ENCODE data around the gene DIO2.

Gene DIO2

GRCh38 chr14:80211153-80212022, at the start of gene DIO2:
TSS of gene DIO2 (minus strand) at chr14:80211504. CDS start at chr14:80211472, 32 bp downstream.
- peak; percentile 17 for DNase-seq

GRCh38 chr14:80260645-80261044, 49.3 kb upstream of the DIO2 start:
- DNase-seq: peak; percentile 16

DNA sequence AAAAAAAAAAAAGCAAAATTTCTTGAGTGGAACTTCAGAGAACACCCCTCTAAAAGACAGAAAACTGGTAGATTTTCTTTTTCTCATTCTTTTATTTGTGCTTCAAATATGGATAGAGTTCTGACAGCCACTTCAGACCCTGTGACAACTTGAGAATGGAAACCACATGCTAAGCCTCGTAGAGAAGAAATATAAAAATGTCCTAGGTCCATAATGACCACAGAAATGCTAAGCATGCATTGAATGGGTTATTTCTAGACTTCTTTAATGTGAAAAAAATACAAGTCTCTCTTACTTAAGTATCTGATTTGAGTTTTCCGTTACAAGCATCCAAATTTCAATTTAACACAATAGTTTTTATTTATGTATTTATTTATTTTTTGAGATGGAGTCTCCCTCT, 28.3 kb upstream of the DIO2 start:
- no peak for DNase-seq

GRCh38 chr14:80237143-80237542, 25.8 kb upstream of the DIO2 start:
- no peak for DNase-seq

DNA sequence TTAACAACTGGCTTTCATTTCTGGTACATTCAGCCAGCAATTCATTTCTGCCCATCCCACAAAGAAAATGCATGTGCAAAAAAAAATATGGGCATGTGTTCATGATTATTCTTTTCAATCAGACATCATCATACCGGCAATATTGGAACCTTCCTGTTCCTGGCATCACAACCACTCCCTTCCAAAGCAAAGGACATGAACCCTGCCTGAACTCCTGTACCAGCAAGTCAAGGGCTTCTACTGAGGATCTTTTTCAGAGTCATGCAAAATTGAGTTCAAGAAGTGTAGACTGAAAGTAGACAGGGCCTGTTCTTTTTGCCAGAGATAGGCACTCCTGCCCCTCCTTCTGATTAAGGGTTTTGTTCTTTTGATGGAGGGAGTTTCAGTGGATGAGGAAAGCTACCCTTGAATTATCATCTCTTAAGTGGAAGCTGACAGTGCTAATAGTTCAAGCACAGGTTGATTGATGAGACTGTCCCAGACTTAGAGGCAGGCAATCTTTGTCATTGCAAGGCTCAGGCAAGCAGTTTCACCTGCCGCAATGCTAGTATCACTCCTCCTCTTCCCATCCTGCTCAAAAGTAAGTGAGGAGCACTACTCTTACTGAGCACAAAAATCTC, 22.3 kb upstream of the DIO2 start:
- no peak for DNase-seq

DNA sequence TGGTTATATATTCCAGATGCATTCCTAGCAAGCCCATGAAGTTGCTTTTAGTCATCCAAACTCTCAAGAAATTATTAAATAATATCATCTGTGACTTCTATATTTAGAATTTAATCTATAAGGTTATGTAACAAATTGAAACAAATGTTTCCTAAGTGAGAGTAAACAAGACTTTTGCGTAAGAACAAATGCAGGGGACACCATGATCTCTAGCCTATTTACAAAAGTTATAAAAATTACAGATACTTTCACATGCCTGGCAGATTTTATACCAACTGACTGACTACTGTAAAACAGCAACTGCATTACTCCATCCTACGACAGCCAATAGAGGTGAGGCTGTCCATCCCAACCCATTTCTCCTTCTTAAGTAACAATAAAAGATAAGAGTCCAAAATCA, 20.4 kb upstream of the DIO2 start:
- DNase-seq: no peak

DNA sequence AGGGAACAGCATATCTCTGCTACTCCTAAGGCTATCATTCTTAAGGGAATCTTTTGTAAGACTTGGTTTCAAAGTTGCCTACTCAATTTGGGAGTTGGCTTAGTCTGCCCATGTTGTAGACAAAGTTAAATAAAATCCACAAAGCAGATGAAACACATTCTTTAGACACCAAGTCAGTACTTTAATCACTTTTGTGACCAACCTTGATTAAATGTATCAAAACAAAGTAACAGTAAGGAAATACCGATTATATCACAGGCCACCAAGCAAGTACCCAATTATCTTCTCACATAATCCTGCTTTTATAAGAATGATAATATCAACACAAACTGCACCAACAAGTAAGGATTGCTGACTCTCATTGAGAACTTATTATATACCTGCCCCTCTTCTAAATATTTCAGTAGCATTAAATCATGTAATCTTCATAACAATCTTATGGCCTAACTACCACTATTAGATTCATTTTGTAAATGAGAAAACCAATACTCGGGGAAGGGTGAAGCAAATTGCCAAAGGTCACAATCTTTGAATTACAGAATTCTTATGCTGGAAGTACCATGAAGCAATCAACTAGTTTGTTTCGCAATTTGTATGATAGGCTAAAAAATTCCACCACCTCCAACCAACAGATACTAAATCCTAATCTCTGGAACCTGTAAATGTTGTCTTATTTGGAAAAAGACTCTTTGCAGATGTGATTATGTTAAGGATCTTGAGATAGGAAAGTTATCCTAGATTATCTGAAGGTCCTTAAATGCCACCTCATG, 12.6 kb upstream of the DIO2 start:
- no peak for DNase-seq

DNA sequence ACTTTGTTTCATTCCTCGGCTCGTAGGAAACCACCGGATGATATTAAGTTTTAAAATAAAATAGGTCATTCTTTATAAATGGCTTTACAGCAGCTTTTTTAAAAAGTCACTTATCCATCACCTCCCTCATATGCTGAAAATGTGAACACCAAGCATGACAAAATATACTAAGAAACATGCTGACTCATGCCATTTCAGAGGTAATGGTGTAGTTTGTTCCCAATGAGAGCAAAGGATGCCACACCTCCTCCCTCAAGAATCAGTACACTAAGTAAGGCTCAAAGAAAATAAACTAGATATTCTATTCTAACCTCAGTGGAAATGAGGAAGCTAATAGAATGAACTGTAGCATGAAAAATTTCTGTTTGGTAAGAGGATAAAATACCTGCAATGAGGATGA, 5.5 kb upstream of the DIO2 start:
- DNase-seq: no peak

GRCh38 chr14:80215756-80216581, 4.7 kb upstream of the DIO2 start:
- peak; percentile 10 for DNase-seq

GRCh38 chr14:80215081-80215480, 3.8 kb upstream of the DIO2 start:
- DNase-seq: no peak

DNA sequence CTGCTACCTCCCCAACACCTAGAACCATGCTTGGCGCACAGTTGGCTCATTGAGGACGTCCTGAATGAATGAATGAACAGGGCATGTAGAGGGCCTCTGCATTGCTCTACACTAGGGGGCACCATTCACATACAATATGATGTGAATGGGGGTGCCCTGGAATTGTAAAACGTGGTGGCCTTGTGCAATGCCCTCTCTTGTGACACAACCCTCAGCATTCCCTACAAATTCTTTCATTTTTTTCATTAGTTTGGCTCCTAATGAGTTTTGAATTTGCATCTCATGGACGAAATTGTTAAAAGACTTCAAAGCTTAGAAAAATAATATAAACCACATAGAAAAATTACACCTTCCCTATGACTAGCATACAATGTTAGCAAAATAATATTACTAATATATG, 2.3 kb upstream of the DIO2 start:
- peak; percentile 76 for DNase-seq

- DNase-seq: peak; percentile 17
These were observed 706 bp upstream of the DIO2 start for GRCh38 chr14:80212023-80212397.

DNA sequence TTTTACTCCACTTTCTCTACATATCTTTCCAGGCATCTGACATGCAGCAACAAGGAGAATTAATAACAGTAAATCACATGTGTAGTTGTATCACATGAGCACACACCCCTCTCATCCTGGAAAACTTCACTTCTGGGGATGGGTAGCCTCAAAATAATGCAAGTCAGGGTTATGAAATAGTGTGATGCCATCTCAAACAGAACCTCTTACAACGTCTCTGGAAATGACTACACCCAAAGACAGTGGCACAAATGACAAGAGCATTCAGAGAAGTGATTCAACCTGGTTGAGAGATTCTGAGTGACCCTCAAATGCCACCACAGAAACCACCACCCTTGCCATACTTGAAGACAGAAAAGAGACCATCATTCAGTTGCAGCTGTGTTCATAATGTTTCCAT, 2.8 kb downstream of the DIO2 start:
- DNase-seq: no peak

- DNase-seq: no peak
These were observed 4.8 kb downstream of the DIO2 start for GRCh38 chr14:80206351-80207080.

DNA sequence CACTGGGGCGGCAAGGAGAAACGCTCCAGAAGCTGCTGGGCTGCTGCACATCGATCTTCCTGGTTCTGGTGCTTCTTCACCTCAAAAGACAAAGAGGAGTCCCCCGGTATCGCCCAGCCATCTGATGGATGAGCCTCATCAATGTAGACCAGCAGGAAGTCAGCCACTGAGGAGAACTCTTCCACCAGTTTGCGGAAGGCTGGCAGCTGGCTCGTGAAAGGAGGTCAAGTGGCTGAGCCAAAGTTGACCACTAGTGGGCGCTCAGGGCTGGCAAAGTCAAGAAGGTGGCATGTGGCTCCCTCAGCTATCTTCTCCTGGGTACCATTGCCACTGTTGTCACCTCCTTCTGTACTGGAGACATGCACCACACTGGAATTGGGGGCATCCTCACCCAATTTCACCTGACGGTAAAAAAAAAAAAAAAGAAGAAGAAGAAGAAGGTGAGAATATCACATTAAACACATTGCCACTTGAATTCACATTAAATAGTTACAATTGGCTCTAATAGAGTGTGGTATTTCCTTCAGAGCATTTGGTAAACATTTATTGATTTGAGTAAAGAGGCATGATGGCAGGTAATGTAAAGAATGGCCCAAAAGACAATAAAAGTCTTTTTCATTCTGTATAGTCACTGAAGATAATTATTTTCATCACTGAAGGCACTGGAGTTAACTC, 8.3 kb downstream of the DIO2 start:
- peak; percentile 30 for DNase-seq

- no peak for DNase-seq
These were observed 11.2 kb downstream of the DIO2 start for GRCh38 chr14:80200093-80200492.

- no peak for DNase-seq
These were observed 22.7 kb downstream of the DIO2 start for GRCh38 chr14:80188571-80188970.

DNA sequence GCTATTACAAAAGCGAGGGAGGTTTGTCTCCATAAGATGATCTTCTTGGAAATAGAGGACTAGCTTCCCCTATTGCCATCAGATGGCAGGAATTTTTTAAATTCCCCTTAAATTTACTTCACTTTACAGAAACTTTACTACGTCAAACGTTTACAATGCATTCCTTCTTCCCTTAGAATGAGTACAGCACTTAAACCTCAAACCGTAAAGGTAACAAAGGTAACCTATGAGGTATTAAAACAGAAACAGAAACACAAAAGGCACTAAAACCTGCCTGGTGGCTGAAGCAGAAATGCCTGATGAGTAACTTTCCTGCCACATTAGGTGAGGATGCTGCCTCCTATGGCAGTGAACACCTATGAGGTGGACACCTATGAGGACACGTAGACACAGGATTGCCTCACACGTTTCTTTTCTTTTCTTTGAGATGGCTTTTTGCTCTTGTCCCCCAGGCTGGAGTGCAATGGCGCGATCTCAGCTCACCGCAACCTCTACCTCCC, 25.0 kb downstream of the DIO2 start:
- DNase-seq: no peak

- no peak for DNase-seq
These were observed 34.4 kb downstream of the DIO2 start for GRCh38 chr14:80176893-80177292.

DNA sequence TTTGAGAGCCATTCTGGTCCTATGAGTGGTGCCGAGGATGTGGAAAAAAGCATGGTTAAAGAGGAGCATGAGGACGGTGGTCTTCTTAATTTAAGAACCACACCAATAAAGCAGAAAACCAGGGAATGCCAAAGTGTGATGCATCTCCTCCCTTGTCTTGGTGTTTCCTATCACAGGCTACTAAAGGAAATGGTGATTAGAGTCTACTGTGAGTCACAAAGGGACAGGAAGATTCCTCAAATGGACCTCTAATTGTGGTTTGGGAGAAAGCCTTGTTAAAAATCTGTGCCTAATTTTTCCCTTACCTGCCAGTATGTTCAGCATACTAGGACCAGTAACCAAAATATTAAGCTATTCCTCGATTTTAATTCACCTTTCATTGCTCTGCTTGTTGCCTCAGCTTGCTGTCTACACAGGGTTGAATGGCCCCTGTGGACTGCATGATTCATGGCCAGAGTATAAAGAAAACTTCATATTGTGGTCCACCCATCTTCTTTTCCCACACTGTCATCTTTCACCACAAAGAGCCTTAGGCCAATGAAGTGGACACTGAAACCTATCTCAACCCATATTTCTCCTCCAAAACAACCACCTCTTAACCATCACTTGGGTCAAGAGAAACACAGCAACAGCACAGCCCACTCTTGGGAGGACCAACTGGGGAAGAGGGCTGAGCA, 38.8 kb downstream of the DIO2 start:
- no peak for DNase-seq

Data from NCI-H82 (cell line).